Posterior vena cava (tissue), 2 donors: Measurements from ENCODE around the gene DOK3. TPM values are rescaled to one million over a fixed set of nuclear protein-coding genes. Genes with fewer than 3 reads are reported as not detected.
"Not testable (repeated sequence)": the region's sequence is repeated elsewhere in the genome, so short reads cannot be mapped to it uniquely, and the experiment has no call there.

Experiments
- DNase-seq: peaks from one replicate; pipeline ENCODE4 v3.0.0-alpha.2; 2020; ENCODE audit warnings: low spot score
- intact Hi-C, 2 donors: fragments of 100-400 bp; cut with DNase I; formaldehyde crosslinking; loops; one replicate each; pipeline versions ENCODE4 v1.14.1 to v1.14.2; 2022 to 2023
- total RNA-seq, 2 donors: library from RNA; stranded (reverse); fragmentation: NEBNext Ultra II Directional; extraction: Animal tissue kit (Norgen Biotek cat#: 25700); gene quantifications; one replicate each; pipeline ENCODE4 v1.2.1, GENCODE V29; 2021
- donor health status: DM: yes; HTN: yes; CAD: no.
- donor health status: DM: yes; HTN: yes; CAD: no.

DOK3 gene
- total RNA-seq, 2 donors from 2014 or later: 8.0 to 19.2 TPM

GRCh38 chr5:177537389-177538361, 28.0 kb upstream of the DOK3 start:
- no peak for DNase-seq
- intact Hi-C loops: no loop called here

DNA sequence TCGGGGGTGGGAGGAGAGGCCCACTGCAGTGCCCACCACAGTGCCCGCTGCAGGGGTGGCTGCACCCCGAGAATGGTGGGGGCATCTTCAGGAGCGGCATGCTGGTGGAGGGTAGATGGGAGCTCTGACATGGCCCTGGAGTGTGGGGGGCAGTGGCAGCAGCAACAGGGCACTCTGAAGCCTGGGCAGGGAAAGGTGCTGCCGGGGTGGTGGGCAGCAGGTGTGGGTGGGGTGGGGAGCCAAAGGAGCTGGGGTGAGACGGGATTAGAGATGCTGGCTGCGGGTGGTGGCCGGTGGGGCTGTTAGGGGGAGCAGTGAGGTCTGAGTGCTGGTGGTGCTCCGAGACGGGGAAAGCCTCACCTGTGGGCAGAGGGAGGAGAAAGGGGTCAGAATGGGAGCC, 26.8 kb upstream of the DOK3 start:
- intact Hi-C loops: no loop called here
- DNase-seq: no peak

- intact Hi-C loops: no loop called here
- DNase-seq: no peak
These were observed 25.5 kb upstream of the DOK3 start for GRCh38 chr5:177535125-177535524.

DNA sequence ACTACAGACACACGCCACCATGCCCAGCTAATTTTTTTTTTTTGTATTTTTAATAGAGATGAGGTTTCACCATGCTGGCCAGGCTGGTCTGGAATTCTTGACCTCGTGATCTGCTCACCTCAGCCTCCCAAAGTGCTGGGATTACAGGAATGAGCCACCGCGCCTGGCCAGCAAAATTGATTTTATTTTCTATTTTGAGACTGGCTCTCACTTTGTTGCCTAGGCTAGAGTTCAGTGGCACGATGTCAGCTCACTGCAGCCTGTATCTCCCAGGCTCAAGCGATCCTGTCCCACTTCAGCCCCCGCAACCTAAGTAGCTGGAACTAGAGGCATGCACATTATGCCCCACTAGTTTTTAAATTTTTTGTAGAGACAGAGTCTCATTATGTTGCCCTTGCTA, 24.8 kb upstream of the DOK3 start:
- intact Hi-C loops: not testable (repeated sequence)
- DNase-seq: peak; percentile 31

DNA sequence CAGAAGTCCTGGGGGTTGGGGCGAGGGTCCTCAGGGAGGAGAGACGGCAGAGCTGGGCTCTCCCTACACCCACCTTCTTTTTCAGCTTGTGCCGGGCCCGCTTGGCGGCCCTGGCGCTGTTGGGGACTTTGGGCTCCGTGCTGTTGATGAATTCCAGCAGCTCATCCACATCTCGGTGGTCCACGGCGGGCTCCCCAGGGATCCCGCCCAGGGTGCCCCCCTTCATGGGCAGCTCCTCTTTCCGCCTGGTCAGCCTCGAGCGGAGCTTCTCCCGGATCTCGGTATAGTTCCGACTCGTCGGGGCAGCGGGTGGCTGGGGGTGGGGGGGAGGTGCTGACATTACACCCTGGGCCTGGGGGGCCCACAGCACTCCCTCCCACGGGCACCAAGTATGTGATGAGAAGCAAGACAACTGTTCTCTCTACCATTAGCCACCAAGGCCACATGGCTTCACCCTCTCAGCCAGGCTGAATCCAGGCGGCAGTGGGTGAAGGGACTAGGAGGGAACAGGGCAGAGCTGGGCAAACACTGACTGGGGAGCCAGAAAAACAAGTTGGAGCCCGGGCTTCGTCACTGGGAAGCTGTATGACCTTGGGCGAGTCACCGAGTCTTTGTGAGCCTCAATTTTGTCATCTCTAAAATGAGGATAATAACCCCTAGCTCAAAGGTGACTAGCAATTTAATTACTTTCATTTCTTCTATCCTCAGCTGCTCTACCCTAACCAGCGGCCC, 21.7 kb upstream of the DOK3 start:
- intact Hi-C loops: no loop called here
- DNase-seq: peak; percentile 52

- intact Hi-C loops: no loop called here
- peak; percentile 29 for DNase-seq
These were observed 21.0 kb upstream of the DOK3 start for GRCh38 chr5:177530638-177531037.

DNA sequence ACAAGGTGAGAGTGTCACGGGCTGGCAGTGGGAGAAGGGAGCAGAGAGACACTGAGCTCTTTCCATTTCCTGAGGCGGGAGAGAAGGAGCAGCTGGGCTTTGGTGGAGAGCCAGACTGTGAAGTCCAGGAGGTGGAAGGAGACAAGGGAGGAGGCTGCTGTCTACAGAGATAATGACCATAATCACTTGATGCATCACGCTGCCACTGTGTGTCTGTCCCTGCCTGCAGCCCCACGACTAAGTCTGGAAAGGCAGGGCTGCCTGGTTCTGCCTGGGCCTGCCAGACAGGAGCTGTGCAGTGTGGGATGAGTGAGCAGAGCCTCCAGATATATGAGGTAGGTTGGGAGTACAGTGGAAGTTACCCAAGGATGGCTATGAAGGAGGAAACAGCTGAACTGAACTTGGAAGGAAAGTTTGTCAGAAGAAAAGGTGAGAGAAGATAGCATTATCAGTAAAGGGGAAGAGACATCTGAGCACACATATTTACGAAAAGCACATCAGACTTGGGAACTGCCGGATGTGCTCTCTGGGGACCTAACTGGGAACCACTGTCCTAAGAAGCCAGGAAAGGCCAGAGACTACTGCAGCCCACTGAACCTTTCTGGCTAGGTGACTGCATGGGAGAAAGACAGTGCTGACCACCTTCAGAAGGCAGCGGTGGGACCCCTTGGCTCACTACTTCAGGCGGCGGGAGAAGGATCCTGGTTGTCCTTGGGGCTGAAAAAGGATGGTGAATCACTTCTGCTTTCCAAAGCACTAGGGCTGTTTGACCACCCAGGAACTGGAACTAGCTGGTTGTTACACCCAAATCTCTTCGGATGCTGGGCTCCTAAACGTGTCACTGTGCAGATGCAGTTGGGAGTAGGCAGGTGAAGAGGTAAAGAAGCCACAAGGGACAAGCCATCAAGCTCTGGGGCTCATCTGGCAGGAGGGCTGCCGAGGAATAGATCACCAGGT, 19.9 kb upstream of the DOK3 start:
- DNase-seq: peak; percentile 52
- intact Hi-C loops: no loop called here

- DNase-seq: peak; percentile 49
These were observed 19.0 kb upstream of the DOK3 start for GRCh38 chr5:177528631-177529030.

GRCh38 chr5:177527595-177527994, 18.0 kb upstream of the DOK3 start:
- intact Hi-C loops: no loop called here
- peak; percentile 67 for DNase-seq

More at GRCh38 chr5:177528631-177529030, 19.0 kb upstream of the DOK3 start:
- intact Hi-C loops: no loop called here

DNA sequence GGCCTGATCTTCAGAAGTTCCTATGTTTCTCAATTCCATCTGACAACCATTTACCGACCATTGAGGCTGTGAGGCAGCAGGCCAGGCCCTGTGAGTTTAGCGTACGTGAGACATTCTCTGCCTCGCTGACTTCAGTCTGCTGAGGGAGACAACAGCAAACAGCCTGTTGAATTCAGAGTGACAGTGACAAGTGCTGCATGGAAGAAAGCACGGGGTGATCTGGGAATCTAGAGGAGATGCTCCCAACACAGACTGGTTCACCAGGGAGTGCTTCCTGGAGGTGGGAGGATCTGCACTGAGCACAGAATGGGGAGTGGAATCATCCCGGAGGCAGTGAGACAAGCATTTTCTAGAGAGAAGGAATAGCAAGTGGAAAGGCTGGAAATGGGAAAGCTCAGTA, 17.2 kb upstream of the DOK3 start:
- intact Hi-C loops: no loop called here
- peak; percentile 49 for DNase-seq

GRCh38 chr5:177526191-177526590, 16.6 kb upstream of the DOK3 start:
- peak; percentile 20 for DNase-seq
- intact Hi-C loops: no loop called here

DNA sequence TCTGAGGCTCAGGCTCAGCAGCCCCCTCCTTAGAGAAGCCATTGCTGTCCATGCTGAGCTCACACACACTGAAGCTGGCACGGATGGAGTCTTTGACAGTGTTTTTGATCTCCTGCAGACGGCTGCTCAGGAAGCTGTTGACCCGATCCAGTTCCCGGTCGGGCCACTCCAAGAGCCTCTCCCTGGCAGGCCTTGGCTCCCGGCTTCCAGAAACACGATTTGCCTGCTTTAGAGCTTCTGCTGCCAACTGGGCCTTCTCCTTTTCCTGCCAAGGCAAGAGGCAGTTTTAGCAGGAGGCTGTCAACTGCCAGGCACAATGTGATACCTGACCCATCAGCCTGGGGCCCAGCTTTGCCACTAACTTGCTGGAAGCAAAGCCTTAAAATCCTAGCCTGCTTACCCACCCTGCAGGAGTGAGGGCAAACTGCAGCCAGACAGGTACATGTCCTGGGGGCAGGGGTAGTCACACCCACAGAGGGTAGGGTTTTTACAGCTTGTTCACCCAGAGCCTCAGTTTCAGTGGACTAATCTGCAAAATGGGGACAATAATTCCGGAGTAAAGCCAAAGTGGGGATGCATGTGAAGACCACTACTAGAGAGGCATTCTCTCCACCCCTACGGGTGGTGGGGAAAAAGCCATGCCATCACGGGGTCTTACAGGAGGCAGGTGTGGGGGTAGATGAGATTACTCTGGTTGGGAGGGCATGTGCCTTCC, 15.5 kb upstream of the DOK3 start:
- peak; percentile 65 for DNase-seq
- intact Hi-C loops: no loop called here

DNA sequence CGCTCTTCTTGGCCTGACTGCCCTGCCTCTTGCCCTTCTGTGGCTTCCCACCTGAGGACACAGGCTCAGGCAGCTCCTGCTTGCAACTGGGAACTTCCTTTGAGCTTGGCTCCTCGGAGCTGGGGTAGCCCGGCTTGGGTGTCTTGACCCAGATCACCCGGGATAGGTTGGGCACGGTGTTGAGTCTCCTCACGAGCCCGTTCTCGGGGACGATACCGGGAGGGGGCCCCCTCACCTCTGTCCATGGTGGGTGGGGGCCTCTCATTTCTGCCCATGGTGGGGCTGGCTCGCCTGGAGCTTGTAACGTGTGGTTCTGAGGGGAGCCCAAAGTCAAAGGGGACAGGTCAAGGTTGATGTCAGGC, 14.9 kb upstream of the DOK3 start:
- intact Hi-C loops: no loop called here
- no peak for DNase-seq

DNA sequence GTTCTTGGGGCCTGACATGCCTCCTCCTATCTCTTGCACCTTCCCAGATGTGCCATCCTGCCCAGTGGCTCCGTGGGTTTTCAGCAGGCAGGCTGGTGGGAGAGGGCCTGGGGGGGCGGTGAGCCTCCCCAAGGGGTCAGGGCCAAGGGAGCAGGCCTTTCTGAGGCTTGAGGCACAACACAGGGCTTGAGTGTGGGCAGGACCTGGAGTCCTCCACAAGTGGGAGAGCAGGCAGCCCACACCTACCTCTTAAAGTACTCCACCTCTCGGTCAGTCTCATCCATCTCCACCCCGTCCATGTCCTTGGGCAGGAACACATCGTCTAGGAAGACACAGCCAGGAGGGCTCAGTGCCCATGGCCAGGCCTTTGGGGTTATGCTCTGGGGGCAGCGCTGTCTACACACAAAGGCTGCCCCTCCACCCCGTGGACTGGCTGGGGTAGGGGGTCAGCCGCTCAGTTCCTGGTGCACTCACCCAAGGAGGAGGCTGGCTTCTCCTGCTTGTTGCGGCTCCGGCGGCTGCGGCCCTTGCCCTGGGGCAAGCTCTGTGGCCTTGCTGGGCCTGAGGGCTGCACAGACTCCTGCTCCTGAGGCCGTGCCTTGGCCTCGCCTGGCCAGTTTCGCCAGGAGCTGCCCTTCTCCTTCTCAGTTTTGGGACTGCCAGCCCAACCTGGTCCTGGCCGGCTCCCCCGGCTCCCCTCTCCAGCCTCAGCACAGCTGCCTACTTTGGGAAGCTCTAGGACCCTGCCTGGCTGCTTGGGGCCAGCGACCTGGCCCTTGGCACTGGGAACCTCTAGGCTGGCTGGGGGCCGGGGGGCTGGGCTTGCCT, 14.3 kb upstream of the DOK3 start:
- intact Hi-C loops: no loop called here
- DNase-seq: peak; percentile 68

GRCh38 chr5:177520916-177521513, 11.4 kb upstream of the DOK3 start:
- intact Hi-C loops: no loop called here

DNA sequence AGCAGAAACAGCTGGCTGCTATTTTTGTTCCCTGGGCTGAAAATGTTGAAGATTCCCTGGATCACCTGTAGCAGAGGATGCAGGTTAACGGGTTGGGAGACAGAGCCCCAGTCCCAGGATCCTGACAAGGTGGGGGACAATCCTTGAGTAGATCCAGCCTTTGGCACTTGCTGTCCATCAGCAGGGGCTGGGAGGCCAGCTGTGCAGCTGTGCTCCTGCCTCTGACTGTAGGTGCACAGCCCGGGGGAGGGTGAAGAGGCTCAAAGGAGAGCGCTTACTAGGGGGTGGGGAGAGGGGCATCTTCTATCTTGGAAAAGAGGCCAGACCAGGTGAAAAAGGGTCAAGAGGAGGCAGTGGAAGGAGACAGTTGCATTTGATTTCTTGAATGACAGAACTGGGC, 10.6 kb upstream of the DOK3 start:
- intact Hi-C loops: no loop called here

More at GRCh38 chr5:177520916-177521513, 11.4 kb upstream of the DOK3 start:
- peak; percentile 62 for DNase-seq

GRCh38 chr5:177519463-177520235, 10.0 kb upstream of the DOK3 start:
- DNase-seq: peak; percentile 64
- intact Hi-C loops: no loop called here

More for the DNA sequence above, 10.6 kb upstream of the DOK3 start:
- peak; percentile 65 for DNase-seq
